Measurements from ENCODE around the gene POU2F3.
A peak's percentile ranks its signal among the peaks of the same experiment; 100 is the strongest.

The POU2F3 gene

DNA sequence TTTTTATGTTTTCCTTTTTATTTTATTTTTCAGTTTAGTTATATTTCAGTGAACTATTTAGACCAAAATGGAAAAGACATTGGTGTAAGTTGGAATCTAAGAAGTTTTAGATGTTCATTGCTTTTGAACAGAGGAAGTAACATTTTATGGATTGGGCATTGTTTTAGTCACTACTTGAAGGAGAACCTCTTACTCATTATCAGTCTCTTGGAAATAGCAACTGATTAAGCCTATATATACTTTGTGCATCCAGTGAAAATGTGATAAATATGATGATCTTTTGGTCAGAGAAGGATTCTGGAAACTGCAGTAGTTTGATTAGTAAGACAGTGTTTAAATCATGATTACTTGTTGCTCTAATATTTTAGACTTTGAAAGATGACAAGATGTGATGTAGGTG, 110.7 kb downstream of the POU2F3 start:
- no peak for DNase-seq

- no peak for DNase-seq
Measured at GRCh38 chr11:120352405-120352804, 112.5 kb downstream of the POU2F3 start.

DNA sequence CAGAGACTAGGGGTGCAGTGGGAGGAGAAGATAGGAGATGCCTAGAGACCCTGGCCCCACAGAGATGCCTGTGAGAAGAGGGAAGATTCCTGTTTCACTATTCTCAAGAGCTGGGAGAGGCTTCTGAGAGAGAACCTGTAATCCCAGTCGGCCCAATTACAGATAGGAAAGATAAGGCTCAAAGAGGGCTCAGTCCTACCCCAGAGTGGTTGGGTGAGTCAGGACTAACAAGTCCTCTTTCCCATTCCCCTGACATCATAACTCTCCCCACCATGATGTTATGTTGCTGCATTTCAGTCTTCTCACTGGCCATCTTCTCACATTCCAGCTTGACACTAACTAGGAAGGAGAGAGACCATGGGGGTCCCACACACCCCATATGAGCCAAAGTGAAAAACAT, 114.1 kb downstream of the POU2F3 start:
- DNase-seq = no peak

- no peak for DNase-seq
Measured at GRCh38 chr11:120354779-120355178, 114.8 kb downstream of the POU2F3 start.

GRCh38 chr11:120357620-120358019, 117.7 kb downstream of the POU2F3 start:
- DNase-seq = no peak

DNA sequence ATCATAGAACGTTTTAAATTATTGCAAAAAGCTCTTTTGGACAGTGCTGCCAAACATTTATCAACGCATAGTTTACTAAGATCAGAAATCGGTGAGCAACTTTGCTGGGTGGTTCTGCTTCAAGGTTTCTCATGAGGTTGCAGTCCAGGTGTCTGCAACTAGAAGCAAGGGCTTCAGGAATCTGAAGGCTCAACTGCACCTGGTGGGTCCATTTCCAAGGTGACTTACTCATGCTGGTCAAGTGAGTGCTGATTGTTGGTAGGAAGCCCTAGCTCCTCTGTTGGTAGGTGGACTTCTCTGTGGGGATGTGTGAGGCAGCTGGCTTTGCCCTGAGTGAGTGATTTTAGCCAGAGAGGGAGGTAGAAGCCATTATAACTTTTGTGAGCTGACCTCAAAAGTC, 118.8 kb downstream of the POU2F3 start:
- no peak for DNase-seq

- DNase-seq = no peak
Measured at GRCh38 chr11:120363436-120363835, 123.5 kb downstream of the POU2F3 start.

DNA sequence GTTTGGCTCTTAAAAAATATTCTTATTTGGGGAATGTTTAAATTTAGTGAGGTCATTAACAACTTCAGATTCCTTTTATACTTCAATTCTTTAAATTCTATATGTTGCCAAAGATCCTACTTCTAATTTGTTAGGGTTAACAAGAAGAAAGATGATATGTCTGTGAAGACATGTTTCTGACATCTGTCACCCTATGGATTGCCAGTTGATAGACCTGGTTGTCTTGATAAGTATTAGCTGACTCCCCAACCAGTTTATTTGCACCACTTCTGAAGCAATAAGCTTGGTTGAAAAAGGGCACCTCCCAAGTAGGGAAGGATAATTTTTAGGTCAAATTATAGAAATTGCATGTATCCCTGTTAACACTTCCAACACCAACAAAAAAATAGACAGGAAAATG, 125.6 kb downstream of the POU2F3 start:
- DNase-seq = peak; percentile 1

Data from NCI-H2171 treated with DMSO at 0.1 percent for 48 hours (cell line).